Lung microvascular endothelial cell (primary cell): ENCODE measurements around the gene PRLR. TPM values are rescaled to one million over a fixed set of nuclear protein-coding genes. Genes with fewer than 3 reads are reported as not detected.
A peak's percentile ranks its signal among the peaks of the same experiment; 100 is the strongest.
"Not testable (repeated sequence)": the region's sequence is repeated elsewhere in the genome, so short reads cannot be mapped to it uniquely, and the experiment has no call there.

Experiments
- DNase-seq, 2 donors: peaks; one replicate each; pipeline versions ENCODE4 v3.0.0 to v3.0.0-alpha.2; 2010; ENCODE audit warnings: low read depth in 2 of 2
- total RNA-seq: library from RNA; depleted of rRNA; stranded (reverse); fragments of >200 nt; gene quantifications from 2 replicates; pipeline ENCODE4 v1.2.1, GENCODE V29; 2014

PRLR gene
- total RNA-seq, 1 donor from 2014 or later, result not detected

DNA sequence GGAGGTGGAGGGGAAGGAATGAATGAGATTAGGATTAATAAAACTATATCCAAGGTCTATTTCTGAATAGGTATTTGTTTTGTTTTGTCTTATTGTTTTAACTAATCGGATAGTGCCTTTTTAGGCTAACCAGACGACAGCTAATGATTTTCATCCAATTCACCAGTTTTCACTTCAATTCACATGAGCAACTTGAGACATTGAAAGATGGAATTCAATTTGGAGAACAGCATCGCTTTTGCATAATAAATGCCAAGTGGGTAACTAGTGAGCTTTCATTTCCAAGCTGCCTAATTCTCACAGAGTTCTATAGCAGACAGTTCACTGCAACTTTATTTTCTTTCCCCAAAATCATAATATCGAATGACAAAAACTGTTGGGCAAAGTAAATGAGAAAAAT is 187.5 kb downstream of the PRLR start:
- no peak for DNase-seq

DNA sequence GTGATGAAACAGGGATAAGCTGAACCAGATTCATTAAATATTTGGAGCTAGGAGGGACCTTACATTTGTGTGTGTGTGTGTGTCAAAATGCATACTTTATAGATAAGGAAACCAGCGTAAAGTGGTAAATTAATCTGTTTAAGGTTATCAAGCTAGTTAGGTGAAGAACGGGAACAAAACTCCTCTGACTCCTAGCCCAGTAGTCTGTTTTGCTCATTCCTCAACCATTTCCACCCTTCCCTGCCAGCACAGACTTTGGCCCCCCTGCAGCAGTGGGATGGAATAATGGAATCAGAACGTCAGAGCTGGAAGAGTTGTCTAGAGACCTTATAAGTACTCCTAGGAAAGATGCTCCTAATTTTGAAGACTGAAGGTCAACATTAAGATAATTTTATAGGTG is 189.0 kb downstream of the PRLR start:
- DNase-seq, result no peak

DNA sequence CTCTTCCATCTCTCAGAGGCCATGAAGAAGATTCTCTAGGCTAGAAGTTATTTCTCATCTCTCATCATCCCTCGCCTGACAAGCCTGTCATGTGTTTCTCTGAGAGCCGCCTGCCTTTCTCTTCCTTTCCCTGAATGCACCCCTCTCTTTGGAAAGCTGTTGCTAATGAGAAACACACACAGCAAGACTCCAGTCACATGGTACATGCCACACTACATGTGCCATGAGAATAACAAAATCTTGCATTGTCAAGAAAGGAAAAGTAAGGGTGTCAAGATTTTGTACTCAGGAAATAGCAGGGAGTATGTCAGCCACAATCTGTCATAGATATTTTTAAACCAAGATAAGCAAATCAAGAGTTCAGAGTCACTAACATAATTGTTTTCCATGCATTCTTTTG is 191.4 kb downstream of the PRLR start:
- no peak for DNase-seq

DNA sequence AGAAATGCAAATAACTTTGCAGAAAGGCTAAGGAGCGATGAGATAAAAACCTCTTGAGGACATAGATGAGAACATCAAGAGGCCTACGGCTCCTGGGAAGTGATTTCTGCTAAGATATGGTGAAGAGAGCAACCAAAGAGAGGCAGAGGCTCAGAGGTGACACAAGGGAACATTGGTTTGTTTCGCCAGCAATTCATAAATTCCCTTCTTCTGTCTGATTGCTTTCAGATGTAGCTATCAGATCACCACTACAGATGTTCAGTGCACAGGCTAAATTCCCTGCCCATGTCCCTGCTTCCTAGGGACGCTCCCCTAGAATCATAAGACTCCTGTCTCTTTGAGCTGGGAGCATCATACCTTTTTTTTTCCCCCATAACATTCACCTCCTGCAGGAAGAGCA is 193.8 kb downstream of the PRLR start:
- DNase-seq, result no peak

DNA sequence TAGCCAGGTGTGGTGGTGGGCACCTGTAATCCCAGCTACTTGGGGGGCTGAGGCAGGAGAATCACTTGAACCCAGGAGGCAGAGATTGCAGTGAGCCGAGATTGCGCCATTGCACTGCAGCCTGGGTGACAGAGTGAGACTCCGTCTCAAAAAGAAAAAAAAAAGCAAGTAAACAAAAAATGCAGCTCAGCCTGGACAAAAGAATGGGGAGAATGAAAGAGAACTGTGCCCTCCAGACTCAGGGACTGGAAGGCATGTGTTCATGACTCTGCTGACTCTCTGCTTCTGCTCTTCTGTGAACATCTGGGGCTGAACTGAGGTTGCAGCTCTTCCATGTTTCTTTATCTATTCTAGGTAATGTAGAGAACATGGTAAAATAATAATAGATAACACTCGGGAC is 194.4 kb downstream of the PRLR start:
- not testable (repeated sequence) for DNase-seq

DNA sequence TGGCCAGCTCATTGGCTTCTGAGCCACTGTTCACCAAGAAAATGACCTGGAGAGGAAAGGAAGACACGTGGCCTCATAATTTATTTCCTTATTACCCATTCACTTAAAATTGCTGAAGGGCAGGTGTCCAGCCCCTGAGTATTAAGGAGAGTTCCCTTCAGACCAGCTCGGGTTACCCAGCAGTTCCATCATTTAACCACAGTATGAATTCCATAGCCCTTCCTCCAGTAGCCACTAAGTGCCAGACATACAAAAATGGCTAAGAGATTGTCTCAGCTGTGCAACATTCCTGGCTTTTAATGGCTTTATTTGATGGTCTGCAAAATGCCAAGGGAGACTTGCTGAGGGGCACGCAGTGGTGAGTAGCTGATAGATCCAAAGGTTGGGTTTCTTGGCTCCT is 195.0 kb downstream of the PRLR start:
- DNase-seq, result no peak

DNA sequence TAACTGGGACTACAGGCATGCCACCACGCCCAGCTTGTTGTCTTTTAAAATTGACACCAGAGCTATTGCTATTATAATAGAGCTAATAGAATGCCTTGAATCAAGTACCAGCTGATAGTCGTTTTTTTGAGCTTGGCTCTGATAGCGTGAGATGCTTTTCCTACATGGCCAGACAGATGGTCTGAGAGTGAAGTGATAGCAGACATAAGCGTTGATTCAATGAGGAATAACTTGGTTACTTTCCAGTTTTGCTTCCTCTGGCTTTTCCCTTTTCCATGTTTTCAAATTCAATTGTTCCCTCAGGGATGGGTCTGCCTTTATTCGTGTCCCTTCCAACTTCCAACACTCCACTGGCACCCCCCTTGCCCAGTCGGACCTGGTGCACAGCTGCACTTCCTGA is 197.9 kb downstream of the PRLR start:
- peak in 1 of 2 donors; percentile 17 for DNase-seq

DNA sequence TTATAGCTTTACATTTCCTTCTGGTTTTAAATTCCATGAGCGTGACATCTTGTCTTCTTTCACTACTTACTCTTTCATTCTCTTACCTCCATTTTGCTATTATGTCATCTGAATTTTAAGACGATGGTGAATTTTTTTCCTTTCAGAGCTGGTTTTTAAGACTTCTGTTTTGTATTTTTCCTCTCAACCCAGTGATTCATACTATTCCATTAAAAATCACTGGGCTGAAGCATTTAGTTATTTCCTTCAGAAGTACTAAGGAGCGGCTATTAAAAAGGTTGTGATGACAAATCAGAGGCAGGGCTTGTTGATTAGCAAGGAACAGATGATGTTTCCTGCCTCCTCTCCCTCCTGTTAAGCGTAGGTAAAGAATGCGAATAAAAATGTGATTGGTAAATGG is 199.0 kb downstream of the PRLR start:
- DNase-seq, result peak in 1 of 2 donors; percentile 52

DNA sequence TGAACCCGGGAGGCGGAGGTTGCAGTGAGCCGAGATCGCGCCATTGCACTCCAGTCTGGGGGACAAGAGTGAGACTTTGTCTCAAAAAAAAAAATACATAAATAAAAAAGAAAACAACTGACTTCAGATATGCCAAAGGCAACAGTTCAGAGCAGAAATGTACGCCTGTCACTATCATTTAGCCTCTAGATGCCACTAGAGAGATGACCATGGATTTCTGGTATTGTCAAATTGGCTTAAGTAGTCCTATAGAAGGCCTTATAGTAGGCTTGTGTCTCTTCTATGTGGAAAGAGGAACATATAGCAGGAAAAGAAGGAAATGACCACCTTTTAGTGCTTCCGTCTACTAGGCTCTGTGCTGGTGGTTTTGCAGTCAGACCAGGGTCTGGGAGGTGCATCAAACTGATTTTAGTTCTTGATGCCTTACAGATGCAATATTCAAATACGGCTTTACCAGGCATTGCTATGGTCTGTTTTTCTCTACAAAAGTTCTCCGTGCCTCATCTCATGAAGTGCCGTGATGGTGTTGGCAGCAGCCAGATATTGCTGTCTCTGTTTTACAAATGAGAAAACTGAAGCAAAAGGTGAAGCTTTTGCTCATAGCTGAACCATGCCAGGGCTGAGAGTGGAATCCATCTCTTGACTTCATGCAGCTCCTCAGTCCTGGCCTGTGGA is 199.7 kb downstream of the PRLR start:
- DNase-seq, result peak in 1 of 2 donors; percentile 1

DNA sequence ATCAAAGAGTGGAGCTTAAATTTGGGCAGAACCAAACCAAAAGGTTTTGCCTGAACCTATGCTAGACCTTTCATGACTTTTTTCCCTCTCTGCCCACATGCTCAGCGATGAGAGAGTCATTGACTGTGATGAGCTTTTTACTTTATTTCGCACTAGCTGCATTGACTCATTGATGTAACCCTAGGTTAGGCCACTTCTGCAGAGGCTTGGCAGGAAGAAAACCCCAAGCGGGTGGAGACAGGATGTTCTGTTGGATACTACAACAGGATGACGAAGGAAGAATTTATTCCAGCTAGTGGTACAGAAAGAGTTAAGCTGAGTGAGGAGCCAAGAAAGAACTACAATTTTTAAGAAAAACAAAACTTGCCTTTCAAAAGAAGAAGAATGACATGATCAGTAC is 201.0 kb downstream of the PRLR start:
- peak in 1 of 2 donors; percentile 45 for DNase-seq

DNA sequence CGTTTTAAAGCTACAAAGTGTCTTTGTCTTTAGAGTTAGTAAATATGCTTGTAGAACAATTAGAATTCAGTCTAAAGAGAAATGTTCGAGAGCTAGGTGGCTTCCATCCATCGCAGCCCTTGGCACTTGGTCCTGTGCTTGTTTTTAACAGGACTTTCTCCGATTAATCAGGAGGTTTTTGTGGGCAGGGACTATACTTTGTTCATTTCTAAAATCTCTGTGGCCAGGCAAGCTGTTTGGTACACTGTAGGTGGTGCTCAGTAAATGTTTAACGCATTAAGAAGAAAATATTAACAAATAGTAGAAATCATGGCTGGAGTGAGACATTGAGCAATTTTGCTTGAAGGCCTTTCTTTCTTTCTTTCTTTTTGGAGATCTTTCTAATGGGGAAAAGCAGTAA is 203.3 kb downstream of the PRLR start:
- no peak for DNase-seq

DNA sequence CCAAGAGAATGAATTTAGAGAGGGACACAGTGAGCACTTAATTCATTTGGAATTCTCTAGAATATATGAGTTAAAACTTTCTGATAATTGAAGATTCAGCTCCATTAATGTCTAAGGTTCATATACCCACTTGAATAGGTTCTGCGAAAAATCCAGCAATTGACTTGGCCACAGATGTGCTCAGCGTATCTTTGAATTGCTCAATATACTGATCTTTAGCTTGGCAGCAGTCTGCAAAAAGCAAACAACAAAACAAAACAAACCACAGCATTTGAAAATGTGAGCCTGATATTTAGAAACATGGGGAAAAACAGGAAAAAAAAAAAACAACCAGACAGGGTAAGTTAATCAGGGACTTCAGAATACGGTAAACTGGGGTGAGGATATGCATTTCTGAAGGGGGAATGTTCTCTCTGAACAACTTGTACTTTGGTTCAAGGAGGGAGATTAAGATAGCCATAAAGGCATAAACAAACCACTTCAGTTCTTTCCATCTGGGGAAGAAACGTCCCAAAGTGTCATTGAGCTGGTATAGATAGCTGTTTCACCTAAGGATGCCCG is 203.9 kb downstream of the PRLR start:
- no peak for DNase-seq

DNA sequence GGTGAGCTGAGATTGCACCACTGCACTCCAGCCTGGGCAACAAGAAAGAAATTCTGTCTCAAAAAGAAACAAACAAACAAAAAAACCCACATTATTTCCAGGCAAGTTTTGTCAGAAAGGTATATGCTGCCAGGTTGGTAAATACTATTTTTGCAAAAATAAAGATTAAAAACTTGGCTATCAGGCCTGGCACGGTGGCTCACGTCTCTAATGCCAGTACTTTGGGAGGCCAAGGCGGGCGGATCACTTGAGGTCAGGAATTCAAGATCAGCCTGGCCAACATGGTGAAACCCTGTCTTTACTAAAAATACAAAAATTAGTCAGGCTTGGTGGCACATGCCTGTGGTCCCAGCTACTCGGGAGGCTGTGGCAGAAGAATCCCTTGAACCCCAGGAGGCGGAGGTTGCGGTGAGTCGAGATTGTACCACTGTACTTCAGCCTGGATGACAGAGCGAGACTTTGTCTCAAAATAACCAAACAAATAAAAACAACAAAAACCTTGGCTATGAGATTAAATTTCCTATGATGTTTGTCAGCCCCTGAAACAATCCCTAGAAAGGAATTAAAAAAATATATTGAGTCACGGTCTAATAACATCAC is 205.3 kb downstream of the PRLR start:
- no peak for DNase-seq

DNA sequence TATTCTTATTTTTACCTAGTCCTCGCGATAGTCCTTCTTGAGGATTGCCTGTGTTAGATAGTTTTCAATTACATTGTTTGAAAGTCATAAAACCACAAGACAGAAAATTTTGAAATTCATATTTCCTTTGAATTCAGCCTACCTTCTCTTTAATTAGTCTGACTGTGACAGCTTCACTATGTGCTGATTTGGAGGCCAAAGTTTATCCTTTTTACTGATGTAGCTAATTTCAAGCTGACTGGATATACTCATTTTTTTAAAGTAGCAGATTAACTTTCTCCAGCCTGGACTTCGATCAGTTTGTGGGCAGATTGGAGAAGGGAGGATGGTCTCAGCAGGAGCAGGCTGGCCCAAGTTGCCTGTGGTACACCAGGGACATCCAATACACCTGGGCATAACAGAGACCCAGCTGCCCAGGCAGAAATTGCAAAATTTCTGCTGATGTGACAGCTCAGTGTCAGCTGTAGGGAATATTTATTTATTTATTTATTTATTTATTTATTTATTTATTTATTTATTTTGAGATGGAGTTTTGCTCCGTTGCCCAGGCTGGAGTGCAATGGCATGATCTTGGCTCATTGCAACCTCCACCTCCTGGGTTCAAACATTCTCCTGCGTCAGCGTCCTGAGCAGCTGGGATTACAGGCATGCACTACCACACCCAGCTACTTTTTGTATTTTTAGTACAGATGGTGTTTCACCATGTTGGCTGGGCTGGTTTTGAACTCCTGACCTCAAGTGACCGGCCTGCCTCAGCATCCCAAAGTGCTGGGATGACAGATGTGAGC is 206.7 kb downstream of the PRLR start:
- DNase-seq, result no peak

DNA sequence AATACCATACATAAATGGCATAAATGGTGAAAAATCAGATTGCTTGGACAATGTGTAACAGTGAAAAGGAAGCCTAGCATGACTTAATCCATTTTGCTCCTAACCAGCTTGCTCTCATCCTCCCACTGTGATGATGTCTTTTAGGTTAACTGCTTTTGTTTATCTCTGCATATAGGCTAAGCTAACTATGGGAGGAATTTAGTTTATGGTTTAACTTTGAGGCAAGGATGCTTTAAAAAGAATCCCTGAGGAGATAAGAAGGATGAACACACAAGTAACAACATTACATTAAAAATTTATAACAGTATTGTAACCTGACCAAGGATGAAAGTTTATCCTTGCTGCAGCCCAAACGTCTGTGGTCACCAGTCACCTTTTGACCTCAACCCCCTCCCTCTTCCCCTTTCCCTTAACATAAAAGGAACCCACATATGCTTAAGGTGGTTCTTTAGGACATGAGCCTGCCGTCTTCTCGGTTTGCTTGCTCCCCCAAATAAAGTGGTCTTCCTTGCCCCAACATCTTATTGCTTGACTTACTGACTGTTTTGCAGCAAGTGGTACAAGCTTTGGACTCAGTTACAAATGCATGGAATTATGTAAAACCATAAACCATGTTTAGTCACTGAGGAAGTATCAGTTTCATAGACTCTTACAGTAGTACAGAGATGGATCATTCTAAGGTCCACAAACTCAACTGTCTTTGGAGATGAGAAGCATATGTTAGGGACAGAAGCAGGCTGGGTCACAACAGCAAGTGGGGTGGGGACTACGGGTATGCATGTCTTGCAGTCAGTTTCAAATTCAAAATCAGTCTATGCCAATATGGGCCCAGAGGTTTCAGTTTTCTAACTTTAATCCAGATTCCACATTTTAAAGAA is 213.9 kb downstream of the PRLR start:
- DNase-seq, result no peak

DNA sequence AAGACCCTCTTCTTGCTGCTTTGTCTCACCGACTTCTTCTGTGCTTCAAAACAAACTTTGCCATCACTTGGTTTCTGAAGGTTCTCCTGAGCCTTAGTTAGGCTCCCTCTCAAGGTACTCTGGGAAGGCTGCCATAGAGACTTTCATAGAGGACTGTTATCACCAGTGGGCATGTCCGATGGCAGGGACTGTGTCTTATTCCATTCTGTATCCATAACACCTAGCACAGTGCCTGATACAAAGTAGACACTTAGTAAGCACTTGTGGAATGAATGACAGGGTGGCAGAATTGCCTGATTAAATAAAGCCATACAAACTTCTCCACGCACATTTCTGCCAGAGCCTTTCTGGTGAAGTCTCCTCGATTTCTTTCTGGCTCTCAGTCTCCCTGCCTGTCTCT is 215.2 kb downstream of the PRLR start:
- no peak for DNase-seq

DNA sequence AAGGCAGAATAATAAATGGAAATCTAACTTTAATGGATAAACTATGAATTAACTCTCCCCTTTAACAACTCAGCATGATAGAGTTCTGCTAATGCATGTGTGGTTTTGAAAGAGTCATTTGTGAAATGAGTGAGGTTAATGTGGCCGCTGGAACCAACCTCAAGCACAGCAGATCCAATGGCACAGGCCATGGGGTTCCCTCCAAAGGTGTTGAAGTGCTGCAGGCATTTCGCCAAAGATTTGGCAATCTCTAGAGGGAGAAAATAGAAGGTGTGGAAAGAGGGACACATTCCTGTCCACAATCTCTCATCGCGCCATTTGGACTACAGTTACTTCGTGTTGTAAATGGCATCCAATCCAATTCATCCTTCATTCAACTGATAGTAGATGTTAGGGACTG is 217.5 kb downstream of the PRLR start:
- DNase-seq, result no peak

DNA sequence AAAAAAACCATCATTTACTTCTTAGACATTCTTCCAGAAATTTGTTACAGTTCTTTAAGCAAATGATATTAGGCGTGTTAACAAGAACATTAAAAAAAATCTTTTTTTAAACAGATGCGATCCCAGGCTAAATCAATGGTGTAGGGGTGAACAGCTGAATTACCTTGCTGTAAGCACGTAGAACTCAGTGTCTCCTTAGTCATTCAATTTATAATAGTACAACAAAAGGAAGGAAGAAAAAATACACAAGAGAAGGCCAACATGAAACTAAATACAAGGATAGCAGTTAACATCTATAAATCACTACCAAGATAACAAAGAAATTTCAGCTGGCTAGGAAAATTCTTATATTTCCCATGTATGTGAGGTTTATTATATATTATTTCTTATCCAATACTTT is 217.9 kb downstream of the PRLR start:
- no peak for DNase-seq

DNA sequence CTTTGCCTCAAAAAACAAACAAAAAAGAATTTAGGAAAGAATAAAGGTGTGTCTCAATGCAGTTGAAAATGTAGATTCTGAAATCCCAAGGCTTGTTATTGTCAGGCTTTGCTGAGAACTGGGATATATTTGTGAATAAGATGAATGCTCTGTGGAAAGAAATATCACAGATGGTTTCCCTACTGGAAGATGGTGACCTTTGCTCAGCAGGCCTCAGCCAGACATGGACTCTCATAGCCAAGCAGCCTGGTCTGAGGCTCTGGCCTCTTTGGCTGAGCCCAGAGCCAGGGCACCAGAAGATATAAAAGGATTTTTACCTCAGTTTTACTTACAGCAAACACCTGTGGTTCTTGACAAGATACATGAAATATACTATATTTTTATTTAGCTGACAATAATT is 219.6 kb downstream of the PRLR start:
- no peak for DNase-seq

DNA sequence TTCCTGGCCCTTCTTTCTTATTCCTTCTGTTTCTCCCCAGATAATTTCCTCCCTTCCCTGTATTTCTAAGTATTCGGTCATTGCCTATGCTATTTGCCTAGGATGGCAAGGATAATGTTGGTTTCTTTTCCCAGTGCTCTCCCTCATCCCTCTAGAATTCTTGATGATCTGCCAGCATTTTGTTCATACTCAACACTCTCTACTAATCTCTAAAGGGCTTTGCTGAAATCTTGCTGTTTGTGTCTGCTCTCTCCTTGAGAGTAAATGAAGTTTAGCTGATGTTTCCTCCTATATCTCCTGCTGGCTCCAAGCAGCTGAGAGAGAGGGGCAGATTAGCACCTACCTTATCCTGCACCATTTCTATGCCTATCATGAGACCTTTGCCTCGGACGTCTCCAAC is 220.6 kb downstream of the PRLR start:
- no peak for DNase-seq

DNA sequence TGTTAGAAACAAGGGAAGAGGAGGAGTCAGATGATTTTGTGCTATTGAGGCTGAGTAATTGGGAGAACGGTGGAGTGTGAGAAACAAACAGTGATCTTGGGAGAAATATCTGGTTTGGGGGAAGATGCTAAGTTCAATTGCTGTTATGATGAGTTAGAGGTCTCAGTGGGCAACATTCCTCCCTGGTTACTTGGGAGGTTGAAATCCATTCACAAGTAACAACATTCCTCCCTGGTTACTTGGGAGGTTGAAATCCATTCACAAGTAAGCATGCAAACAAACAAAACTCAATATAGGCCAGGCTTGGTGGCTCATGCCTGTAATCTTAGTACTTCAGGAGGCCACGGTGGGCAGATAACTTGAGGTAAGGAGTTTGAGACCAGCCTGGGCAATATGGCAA is 221.3 kb downstream of the PRLR start:
- no peak for DNase-seq

DNA sequence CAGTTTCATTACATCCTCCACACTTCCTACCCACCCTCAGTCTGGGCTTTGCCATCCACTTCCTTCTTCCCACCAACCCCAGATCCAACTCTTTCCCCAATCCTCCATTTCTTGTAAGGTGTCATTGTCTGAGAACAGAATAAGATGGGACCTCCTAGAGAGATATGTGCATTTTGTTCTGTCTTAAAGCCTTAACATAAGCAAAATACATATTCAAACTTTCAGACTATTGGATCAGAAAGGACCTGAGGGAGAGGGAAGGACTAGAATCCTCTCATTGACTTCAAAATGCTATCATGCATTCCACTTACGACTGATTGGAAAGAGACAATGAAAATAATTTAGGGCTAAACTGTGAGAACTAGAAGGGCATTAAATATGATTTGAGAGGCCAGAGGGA is 225.5 kb downstream of the PRLR start:
- DNase-seq, result no peak
